GM18508 (cell line): Measurements from ENCODE around the gene MYBL2.

ENCODE experiments used
- ATAC-seq: cut with Tn5 transposase; IDR thresholded peaks from one replicate; pipeline ENCODE4 v1.9.1; 2021; ENCODE audit warnings: moderate number of reproducible peaks; ENCODE audit not compliant: insufficient read depth, unreplicated experiment

MYBL2 gene

DNA sequence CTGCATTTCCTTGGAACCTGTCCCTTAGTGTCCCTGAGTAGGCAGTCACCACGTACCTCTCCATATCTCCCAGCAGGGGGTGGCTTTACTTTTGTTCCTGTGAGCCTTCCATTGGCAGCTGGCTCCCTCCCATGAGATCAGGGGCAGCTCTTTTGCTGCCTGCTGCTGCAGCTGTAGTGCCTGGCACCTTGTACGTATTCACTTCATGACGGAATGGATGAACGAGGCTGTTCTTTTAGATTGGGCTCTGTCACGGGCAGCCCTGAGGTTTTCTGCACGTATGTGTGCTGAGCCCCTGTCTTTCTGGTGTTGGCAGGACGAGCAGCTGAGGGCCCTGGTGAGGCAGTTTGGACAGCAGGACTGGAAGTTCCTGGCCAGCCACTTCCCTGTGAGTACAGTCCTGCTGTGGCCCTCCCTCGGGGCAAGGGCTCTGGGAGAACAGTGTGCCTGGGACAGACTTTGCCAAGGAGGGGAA, 14.6 kb downstream of the MYBL2 start:
- ATAC-seq, result peak; percentile 5

DNA sequence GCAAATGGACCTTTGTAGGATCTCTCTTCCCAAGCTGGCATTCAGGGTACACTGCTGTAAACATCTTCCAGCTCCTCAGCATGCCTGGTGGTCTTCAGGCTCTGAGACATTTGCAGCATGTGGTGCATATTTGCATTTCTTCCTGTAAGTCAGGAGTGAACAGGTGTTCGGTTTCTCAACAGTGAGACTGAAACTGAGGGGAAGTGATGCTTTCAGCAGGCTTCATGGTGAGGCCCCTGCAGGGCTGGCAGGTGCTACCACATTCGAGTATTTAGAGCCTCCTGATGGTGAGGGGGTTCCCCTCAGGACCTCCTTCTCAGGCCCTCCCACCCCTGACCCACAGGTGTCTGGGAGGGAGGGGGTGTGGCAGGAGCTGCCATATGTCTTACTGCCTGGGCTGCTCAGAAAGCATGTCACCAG, 15.1 kb downstream of the MYBL2 start:
- peak; percentile 82 for ATAC-seq

DNA sequence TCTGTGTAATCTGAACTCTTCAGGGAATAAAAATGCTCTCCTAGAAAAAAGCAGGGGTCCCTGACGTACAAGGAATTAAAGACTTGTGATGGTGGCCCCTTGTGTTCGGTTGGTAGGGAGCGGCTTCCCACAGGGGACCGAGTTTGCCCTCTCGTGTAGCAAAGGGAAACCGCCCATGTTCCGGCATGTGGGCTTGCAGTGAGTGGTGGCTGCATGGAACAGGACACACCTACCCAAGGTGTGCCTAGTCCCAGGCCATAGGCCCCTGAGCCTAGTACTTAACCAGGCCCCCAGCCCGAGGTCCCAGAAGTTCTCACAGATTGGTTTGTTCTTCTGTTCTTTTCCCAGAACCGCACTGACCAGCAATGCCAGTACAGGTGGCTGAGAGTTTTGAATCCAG, 15.5 kb downstream of the MYBL2 start:
- ATAC-seq, result no peak

DNA sequence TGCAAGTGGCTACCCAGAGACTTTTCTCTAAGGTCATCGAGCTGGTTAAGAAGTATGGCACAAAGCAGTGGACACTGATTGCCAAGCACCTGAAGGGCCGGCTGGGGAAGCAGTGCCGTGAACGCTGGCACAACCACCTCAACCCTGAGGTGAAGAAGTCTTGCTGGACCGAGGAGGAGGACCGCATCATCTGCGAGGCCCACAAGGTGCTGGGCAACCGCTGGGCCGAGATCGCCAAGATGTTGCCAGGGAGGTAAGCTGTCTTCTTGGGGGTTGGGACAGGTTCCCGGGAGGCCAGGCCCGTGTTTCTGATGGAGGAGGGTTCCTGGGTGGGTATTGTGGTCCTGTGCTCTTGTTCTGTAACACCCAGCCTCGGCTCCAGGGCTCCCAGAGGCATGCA, 19.9 kb downstream of the MYBL2 start:
- ATAC-seq, result no peak

DNA sequence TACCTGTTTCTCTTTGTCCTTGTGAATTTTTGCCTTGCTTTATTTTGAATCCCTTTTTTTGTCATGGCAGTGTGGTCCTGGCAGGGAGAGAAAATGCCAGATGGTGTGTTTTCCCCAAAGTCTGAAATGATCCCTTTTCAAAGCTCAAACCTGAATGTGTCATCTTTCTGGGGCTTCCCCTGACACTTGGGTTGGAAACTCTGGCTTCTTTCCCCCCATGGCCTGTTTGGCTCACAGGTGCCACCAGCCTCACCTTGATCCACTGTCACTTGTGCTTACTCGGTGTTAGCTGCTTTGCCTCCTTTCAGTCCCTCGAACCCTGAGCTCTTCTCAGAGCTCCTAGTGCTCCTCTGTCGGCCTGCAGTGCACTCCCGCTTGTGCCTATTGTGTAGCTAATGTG, 22.3 kb downstream of the MYBL2 start:
- ATAC-seq, result no peak

DNA sequence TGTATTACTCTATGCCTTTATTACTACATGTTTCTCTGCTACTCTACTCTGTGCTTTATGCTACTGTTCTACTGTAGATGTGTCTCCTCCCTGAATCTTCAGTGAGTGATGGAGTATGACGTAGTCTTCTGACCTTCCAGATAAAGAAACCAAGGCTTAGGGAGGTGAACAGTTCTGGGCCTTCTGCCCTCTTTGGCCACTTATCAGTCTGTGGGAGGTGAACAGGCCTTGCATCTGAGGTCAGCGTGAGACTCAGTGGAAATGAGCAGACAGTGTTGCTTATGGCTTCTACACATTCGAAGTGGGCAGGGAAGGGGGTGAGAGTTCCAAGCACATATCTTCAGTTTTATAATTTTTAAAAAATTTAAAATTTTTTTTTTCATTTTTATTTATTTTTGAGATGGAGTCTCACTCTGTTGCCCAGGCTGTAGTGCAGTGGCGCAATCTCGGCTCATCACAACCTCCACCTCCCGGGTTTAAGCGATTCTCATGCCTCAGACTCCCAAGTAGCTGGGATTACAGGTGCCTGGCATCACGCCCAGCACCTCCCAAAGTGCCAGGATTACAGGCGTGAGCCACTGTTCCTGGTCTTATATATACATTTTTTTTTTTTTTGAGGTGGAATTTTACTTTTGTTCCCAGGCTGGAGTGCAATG, 24.2 kb downstream of the MYBL2 start:
- no peak for ATAC-seq

DNA sequence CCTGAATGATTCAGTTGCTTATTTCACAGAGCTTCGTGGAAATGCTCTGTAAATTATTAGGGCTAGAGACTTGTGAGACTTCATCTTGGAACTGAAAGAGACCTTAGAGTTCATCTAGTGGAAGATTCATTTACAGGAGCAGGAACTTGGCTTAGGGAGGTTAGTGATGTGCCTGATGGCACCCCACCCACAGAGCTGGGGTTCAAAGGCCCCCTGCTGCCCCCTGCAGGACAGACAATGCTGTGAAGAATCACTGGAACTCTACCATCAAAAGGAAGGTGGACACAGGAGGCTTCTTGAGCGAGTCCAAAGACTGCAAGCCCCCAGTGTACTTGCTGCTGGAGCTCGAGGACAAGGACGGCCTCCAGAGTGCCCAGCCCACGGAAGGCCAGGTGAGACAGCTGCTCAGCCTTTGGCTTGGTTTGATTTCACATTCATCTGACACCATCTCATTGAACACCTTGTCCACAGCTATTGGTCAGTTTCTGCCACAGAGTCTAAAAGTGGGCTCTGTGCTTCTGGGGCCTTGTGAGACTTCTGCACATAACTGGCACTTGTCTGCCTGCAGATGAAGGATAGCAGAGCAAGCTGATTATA, 25.1 kb downstream of the MYBL2 start:
- no peak for ATAC-seq

DNA sequence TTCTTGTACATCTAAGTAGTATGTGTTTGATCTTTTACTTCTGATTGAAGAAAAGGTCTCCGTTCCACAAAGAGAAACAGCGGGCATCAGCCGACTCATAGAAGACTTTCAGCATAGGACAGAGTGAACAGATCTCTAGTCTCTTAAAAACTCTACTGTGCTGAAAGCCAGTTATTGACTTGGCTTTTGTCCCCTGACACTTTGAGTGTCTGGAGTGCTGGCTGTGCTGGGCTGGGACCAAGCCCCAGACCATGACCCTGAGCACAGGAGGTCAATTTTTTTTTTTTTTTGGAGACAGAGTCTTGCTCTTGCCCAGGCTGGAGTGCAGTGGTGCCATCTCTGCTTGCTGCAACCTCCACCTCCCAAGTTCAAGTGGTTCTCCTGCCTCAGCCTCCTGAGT, 27.8 kb downstream of the MYBL2 start:
- no peak for ATAC-seq

DNA sequence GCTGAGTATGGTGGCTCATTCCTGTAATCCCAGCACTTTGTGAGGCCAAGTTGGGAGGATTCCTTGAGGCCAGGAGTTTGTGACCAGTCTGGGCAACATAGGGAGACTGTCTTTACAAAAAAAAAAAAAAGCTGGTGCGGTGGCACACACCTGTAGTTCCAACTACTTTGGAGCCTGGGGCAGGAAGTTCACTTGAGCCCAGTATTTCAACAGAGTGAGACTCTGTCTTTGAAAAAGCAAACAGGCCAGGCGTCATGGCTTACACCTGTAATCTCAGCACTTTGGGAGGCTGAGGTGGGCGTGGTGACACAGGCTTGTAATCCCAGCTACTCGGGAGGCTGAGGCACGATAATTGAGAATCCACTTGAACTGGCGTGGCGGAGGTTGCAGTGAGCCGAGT, 28.7 kb downstream of the MYBL2 start:
- no peak for ATAC-seq

DNA sequence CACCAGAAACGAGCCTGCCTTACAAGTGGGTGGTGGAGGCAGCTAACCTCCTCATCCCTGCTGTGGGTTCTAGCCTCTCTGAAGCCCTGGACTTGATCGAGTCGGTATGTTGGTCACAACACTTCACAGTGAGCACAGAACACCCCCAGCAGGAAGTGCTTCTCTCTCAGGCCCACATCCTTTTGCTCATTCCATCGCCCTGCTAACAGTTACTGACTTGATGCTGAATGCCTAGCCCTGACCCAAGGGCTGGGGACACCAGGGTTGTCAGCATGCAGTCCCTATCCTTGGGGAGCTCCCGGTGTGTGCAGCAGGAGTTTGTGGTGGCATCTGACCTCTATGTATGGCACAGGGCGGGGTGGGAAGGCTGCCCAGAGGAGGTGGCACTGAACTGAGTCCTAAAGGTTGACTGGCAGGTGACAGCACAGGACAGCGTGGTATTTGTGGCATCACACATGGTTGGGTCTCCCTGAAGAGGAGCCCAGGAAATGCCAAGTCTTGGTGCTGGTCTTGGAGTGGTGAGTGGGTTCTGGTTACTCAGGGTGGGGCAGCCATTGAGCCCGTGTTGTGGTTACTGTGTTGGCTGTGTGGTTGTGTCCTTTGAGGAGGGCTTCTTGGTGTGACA, 33.1 kb downstream of the MYBL2 start:
- no peak for ATAC-seq

DNA sequence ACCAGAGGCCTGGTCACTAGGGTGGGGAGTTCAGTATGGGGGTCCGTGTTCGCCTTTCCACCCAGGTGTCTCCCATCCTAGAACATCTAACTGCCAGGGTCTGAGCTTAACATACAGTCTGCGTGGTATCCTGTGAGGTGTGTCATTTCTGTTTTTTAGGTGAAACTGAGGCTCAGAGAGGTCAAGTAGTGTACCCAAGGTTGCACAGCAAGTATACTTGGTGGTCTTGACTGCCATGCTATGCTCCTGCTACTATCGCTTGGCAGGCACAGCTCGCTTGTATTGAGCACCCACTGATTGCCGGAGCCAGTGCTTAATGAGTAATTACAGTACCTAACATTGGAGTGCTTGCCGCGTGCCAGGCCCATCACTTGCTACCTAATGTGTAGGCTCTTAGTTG, 33.7 kb downstream of the MYBL2 start:
- no peak for ATAC-seq

DNA sequence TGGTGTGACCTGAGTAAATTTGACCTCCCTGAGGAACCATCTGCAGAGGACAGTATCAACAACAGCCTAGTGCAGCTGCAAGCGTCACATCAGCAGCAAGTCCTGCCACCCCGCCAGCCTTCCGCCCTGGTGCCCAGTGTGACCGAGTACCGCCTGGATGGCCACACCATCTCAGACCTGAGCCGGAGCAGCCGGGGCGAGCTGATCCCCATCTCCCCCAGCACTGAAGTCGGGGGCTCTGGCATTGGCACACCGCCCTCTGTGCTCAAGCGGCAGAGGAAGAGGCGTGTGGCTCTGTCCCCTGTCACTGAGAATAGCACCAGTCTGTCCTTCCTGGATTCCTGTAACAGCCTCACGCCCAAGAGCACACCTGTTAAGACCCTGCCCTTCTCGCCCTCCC, 35.6 kb downstream of the MYBL2 start:
- no peak for ATAC-seq

DNA sequence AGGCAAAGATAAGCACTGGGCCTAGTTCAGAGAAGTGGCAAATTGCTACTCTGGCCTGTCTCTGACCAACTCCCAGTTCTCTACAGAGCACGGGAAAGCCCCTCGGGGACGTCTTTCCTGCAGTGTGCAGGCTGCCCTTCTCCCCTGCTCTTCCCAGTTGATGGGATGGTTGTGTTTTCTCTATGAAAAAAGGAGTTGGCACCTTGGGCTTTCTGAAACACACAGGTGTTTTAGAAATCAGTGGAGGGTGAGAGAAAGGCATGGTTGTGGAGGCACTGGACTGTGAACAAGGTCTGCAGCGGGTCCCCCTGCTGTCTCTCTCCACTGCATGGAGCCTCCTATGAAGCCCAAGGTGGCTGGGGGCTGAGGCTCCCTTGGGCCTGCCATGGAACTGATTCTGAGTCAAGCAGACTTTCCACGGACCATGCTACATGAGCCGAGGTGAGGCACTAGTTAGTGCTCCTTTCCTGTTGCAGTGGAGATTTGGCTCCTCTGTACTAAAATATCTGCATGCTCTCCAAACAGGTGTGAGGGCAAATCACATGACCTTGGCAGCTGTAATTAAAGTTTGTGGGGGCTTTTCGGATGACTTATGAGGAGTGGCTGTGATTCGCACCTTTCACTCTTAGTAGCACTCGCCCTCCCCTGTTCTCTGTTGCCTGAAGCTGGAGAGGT, 43.6 kb downstream of the MYBL2 start:
- no peak for ATAC-seq

DNA sequence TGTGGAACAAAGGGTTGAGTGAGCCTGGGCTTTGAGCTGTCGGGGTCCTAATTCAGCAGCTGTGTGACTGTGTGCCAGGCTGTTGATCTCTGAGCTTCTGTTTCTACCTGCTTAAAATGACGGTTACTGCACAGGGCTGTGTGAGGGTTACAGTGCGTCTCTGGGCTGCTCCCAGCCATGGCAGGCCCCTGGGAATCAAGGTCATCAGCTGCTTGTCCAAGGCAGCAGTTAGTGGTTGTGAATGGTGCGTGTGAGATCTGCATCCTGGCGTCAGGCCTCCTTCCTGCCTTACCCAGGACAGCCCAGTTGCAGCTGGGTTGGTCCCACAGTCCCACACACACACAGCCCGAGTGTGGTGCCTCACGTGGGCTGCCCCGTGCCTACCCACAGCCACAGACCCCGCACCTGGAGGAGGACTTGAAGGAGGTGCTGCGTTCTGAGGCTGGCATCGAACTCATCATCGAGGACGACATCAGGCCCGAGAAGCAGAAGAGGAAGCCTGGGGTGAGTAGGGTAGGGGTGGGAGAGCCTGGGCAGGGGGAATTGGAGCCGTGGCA, 44.3 kb downstream of the MYBL2 start:
- ATAC-seq, result no peak

DNA sequence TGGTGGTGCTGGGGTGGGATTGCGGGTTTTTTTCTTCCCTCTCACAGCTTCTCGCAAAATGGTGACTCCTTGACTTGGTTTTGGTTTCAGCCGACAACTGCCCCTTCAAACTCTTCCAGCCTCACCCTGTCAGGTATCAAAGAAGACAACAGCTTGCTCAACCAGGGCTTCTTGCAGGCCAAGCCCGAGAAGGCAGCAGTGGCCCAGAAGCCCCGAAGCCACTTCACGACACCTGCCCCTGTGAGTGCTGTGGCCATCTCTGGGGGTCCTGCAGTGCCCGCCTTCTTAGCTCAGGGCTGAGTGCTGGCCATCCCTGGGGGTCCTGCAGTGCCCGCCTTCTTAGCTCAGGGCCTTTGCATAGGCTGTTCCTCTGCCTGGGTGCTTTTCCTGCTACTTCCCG, 48.1 kb downstream of the MYBL2 start:
- no peak for ATAC-seq

DNA sequence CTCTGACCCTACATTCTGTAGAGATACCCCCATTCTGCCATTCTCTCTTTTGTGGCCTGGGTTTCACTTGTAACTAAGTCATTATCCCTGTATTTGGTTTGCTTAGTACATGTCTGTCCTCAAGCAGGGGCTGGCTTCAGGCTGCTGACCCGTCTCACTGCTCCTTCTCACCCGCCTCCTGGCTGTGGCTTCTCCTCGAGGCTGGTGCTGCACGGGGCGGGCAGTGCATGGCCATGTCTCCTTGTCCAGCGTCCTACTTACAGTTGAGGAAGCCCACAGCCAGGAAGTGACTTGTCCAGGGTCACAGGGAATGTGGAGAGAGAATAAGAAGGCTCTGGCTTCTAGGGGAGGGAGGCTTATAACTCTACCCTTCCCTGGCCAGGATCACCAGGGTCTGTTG, 48.6 kb downstream of the MYBL2 start:
- no peak for ATAC-seq

DNA sequence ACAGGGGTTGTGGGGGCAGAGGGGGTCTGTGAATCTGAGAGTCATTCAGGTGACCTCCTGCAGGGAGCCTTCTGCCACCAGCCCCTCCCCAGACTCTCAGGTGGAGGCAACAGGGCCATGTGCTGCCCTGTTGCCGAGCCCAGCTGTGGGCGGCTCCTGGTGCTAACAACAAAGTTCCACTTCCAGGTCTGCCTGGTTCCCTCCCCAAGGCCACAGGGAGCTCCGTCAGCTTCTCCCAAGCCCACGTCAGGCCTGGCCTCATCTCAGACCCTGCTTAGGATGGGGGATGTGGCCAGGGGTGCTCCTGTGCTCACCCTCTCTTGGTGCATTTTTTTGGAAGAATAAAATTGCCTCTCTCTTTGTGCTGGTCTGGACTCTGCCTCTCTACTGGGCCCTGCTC, 49.2 kb downstream of the MYBL2 start:
- no peak for ATAC-seq

DNA sequence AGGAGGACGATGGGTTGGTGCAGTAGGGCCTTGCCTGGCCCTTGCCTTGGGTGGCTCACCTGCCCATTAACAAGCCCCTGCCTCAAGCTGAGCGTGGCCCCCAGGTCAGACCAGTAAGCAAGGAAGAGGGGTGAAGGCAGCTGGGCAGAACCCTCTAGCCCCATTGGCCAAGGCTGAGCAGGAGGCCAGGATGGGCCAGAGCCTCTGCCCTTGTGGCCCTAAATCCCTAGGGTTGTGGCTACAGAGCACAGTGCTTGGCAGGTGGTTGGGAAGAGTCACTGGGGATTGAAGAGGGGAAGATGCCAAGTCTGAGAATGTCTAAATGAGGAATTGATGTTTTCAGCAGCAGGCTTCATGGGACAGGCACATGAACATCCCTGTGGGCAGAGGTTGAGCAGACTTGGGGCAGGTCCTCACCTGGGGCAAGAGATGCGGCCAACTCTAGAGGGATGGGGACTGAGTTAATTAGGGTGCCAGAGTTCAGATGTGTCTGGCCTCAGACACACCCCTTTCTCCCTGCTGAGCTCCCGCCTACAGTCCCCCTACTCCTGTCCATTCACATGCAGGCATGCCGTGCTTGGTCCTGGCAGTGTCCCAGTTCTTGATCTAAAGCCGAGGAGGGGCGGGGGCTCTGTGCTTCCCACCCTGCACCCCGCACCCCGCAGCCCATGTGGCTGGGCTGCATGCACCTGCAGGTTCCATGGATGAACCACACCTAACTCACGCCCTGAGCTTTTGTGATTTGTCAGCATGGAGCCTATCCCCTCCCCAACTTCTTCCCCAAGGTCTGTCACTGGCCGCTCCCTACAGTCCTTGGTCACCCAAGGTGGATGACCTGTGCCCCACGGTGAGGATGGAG, 50.1 kb downstream of the MYBL2 start:
- no peak for ATAC-seq

DNA sequence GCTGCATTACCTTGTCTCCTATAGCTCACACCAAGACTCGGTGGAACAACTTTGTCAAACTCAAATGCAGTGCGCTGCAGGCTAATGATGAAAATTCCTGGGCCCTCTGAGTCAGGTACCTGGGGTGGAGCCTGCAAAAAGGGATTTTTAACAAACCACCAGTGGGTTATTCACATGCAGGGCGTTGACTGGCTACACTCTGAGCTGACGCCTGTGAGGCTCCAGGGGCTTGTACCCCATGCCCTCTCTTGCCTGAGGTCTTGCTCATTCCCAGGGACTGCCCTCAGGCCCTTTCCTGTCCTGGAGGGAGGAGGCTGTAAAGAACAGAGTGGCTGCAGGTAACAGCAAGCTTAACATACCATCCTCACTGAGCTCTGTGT, 50.7 kb downstream of the MYBL2 start:
- ATAC-seq, result no peak

DNA sequence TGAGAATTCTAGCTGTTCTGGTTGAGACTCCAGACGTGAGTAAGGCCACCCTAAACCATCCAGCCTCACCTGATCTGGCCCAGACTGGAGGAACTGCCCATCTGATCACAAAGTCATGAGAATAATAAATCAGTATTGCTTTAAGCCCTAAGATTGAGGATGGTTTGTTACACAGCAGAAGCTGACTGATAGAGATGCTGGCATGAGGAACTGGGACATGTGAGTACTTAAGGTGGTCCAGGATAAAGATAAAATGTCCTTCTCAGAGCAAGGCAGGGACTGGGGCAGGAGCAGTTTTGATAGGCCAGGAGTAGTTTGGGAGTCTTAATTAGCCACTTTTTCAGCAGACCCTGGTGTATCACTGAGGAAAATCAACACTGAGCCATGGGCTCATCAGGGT, 53.1 kb downstream of the MYBL2 start:
- no peak for ATAC-seq
